OCI-LY3 (cell line): ENCODE results near the gene SPP1.
A peak's percentile ranks its signal among the peaks of the same experiment; 100 is the strongest.

Source experiments
- H2AFZ ChIP-seq: fragments of 200-600, 300-600 bp; shearing (Covaris generic); 2 replicates; pipeline ENCODE4 v1.6.0; 2014; ENCODE audit warnings: antibody characterized with exemption, low read depth, low read length
- H3K27ac ChIP-seq: fragments of 200-600, 300-600 bp; sonication (generic); 2 replicates; pipeline ENCODE4 v1.5.1; 2014; ENCODE audit warnings: mild to moderate bottlenecking, low read length, moderate library complexity, mixed read lengths
- H3K27me3 ChIP-seq: fragments of 200-600, 300-600 bp; sonication (generic); 2 replicates; pipeline ENCODE4 v1.6.1; 2014; ENCODE audit warnings: low read depth, low read length, mixed read lengths
- H3K36me3 ChIP-seq: fragments of 200-600, 300-600 bp; sonication (generic); replicated peaks from 2 replicates; pipeline ENCODE3; 2014; ENCODE audit warnings: low read depth, low read length, mixed read lengths
- H3K4me1 ChIP-seq: fragments of 300-600, 200-600 bp; sonication (generic); 2 replicates; pipeline ENCODE4 v1.6.1; 2014; ENCODE audit warnings: low read length, mixed read lengths
- H3K4me2 ChIP-seq: fragments of 200-600, 300-600 bp; sonication (generic); 2 replicates; pipeline ENCODE4 v1.6.1; 2014; ENCODE audit warnings: low read length, mixed read lengths
- H3K4me3 ChIP-seq: fragments of 300-600, 200-600 bp; sonication (generic); 2 replicates; pipeline ENCODE4 v1.5.1; 2014; ENCODE audit warnings: antibody characterized with exemption, mild to moderate bottlenecking, low read length, moderate library complexity
- H3K79me2 ChIP-seq: fragments of 300-600, 200-600 bp; shearing (Covaris generic); 2 replicates; pipeline ENCODE4 v1.6.1; 2014; ENCODE audit warnings: mild to moderate bottlenecking, low read length, mixed read lengths
- H3K9ac ChIP-seq: fragments of 300-600, 200-600 bp; shearing (Covaris generic); 2 replicates; pipeline ENCODE4 v1.6.0; 2014; ENCODE audit warnings: mild to moderate bottlenecking, low read length, moderate library complexity
- H3K9me3 ChIP-seq: fragments of 200-600, 300-600 bp; shearing (Covaris generic); 2 replicates; pipeline ENCODE4 v1.6.1; 2014; ENCODE audit warnings: low read length, mixed read lengths; ENCODE audit not compliant: insufficient read depth
- H4K20me1 ChIP-seq: fragments of 200-600, 300-600 bp; sonication (generic); 2 replicates; pipeline ENCODE4 v1.6.1; 2016; ENCODE audit warnings: low read length, mixed read lengths; ENCODE audit not compliant: insufficient read depth
- EZH2phosphoT487 ChIP-seq: fragments of 200-600 bp; shearing (Covaris generic); IDR thresholded peaks from 2 replicates; pipeline ENCODE4 v1.6.1; 2018; ENCODE audit warnings: antibody characterized with exemption, mixed run types, low read depth
- TF ChIP-seq, protein P1 (sequence below): fragments of 200-600, 300-600 bp; sonication (generic); IDR thresholded peaks from 2 replicates; pipeline ENCODE4 v1.5.1; 2014; ENCODE audit warnings: antibody characterized with exemption, low read length, low read depth

Gene SPP1

GRCh38 chr4:87977521-87978278 is 2.2 kb downstream of the SPP1 start:
- H3K79me2 ChIP-seq: no peaks in the 10 kb centered on the region
- no peak overlapping the region for H3K27ac ChIP-seq
- no peak overlapping the region for H3K9ac ChIP-seq
- no peaks in the 10 kb centered on the region for H3K36me3 ChIP-seq
- no peaks in the 10 kb centered on the region for H3K9me3 ChIP-seq
- H3K4me3 ChIP-seq: peak overlapping the region; percentile 28; the same call in 1 of the 2 replicates
- no peak overlapping the region for H2AFZ ChIP-seq
- H4K20me1 ChIP-seq: no peaks in the 10 kb centered on the region
- TF ChIP-seq, protein P1, sequence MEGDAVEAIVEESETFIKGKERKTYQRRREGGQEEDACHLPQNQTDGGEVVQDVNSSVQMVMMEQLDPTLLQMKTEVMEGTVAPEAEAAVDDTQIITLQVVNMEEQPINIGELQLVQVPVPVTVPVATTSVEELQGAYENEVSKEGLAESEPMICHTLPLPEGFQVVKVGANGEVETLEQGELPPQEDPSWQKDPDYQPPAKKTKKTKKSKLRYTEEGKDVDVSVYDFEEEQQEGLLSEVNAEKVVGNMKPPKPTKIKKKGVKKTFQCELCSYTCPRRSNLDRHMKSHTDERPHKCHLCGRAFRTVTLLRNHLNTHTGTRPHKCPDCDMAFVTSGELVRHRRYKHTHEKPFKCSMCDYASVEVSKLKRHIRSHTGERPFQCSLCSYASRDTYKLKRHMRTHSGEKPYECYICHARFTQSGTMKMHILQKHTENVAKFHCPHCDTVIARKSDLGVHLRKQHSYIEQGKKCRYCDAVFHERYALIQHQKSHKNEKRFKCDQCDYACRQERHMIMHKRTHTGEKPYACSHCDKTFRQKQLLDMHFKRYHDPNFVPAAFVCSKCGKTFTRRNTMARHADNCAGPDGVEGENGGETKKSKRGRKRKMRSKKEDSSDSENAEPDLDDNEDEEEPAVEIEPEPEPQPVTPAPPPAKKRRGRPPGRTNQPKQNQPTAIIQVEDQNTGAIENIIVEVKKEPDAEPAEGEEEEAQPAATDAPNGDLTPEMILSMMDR: no peak
- TF ChIP-seq EZH2phosphoT487: no peak
- peak overlapping the region; percentile 35 for H3K4me2 ChIP-seq
- peaks cover 24% of the 10 kb centered on the region for H3K27me3 ChIP-seq
- peaks cover 30% of the 10 kb centered on the region for H3K4me1 ChIP-seq

- Histone ChIP-seq H4K20me1 (no peaks in the 10 kb centered on the region), H3K9ac (no peak overlapping the region), H3K79me2 (no peaks in the 10 kb centered on the region), H3K27ac (no peak overlapping the region), H3K36me3 (no peaks in the 10 kb centered on the region), H3K4me1 (peaks cover 26% of the 10 kb centered on the region), H3K9me3 (no peaks in the 10 kb centered on the region), H3K4me3 (peak overlapping the region; percentile 44), H3K27me3 (peaks cover 31% of the 10 kb centered on the region), H2AFZ (no peak overlapping the region), H3K4me2 (peak overlapping the region; percentile 50)
- TF ChIP-seq EZH2phosphoT487: no peak
- TF ChIP-seq, protein P1: no peak
Observed at GRCh38 chr4:87978681-87979080, 3.2 kb downstream of the SPP1 start.

DNA sequence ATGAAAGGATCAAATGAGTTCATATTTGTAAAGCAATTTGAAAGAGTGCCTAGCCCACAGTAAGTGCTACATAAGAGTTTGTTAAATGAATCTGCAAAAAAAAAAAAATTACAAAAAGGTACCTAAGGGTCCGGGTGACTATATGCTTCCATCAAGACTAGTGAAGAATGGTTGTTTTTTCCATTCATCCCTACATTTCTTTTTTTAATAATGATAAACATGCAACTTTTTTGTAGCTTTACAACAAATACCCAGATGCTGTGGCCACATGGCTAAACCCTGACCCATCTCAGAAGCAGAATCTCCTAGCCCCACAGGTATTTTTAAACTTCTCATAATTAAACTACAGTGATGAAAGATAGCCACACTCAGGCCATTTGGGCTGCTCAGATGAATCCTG is 4.3 kb downstream of the SPP1 start:
- H3K36me3 ChIP-seq: no peaks in the 10 kb centered on the region
- H2AFZ ChIP-seq: no peak overlapping the region
- TF ChIP-seq EZH2phosphoT487: no peak
- TF ChIP-seq, protein P1: no peak
- H3K79me2 ChIP-seq: no peaks in the 10 kb centered on the region
- H3K27ac ChIP-seq: no peak overlapping the region
- H3K4me2 ChIP-seq: no peak overlapping the region
- H3K27me3 ChIP-seq: peaks cover 27% of the 10 kb centered on the region
- H3K4me1 ChIP-seq: peaks cover 21% of the 10 kb centered on the region
- no peak overlapping the region for H3K9ac ChIP-seq
- no peaks in the 10 kb centered on the region for H3K9me3 ChIP-seq
- no peak overlapping the region for H3K4me3 ChIP-seq
- H4K20me1 ChIP-seq: no peaks in the 10 kb centered on the region

DNA sequence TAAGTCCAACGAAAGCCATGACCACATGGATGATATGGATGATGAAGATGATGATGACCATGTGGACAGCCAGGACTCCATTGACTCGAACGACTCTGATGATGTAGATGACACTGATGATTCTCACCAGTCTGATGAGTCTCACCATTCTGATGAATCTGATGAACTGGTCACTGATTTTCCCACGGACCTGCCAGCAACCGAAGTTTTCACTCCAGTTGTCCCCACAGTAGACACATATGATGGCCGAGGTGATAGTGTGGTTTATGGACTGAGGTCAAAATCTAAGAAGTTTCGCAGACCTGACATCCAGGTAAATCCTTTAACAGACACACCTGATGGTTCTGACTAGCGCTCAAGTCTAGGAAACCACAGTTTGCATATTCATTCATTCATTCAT is 6.0 kb downstream of the SPP1 start:
- H2AFZ ChIP-seq: no peak overlapping the region
- H4K20me1 ChIP-seq: no peaks in the 10 kb centered on the region
- no peak overlapping the region for H3K9ac ChIP-seq
- H3K27ac ChIP-seq: no peak overlapping the region
- no peaks in the 10 kb centered on the region for H3K36me3 ChIP-seq
- H3K4me1 ChIP-seq: peaks cover 14% of the 10 kb centered on the region
- H3K4me3 ChIP-seq: no peak overlapping the region
- H3K27me3 ChIP-seq: peaks cover 20% of the 10 kb centered on the region
- no peaks in the 10 kb centered on the region for H3K79me2 ChIP-seq
- no peak overlapping the region for H3K4me2 ChIP-seq
- TF ChIP-seq, protein P1: no peak
- TF ChIP-seq EZH2phosphoT487: no peak
- H3K9me3 ChIP-seq: no peaks in the 10 kb centered on the region
